K562 (cell line): ENCODE results near the gene ERCC4. TPM values are rescaled to one million over a fixed set of nuclear protein-coding genes. Genes with fewer than 3 reads are reported as not detected.

Experiments used
- ATAC-seq: fragments of 200-7000 bp; cut with Tn5 transposase; 3 replicates; pipeline ENCODE4 v1.9.1; 2020; ENCODE audit warnings: moderate library complexity
- BruUV-seq: library from RNA; stranded (reverse); fragments of 400-500 nt; replicated peaks from 2 replicates; lab custom pipeline; 2021; lab: Mats Ljungman, UMichigan
- CTCF ChIA-PET: fragments of 300-600 bp; formaldehyde crosslinking; extraction: SDS; loops from one replicate; lab custom pipeline; 2021; ENCODE audit warnings: low intra/inter-chr PET ratio; lab: Yijun Ruan, JAX
- POLR2A ChIA-PET: fragments of 300-600, 350-650 bp; sonication (Branson Sonifier 250); formaldehyde crosslinking; extraction: SDS; loops from one replicate; lab custom pipeline; 2021; ENCODE audit warnings: antibody characterized with exemption, inconsistent platforms; lab: Yijun Ruan, JAX
- DNase-seq, 4 experiments: peaks; one replicate each; pipeline versions ENCODE4 v3.0.0 to v3.0.0-alpha.2; 2011 to 2018; ENCODE audit warnings: low spot score in 3 of 4, mixed read lengths in 3 of 4; ENCODE audit errors: extremely low read depth in 1 of 4
- FAIRE-seq: peaks from 2 replicates; lab custom pipeline; 2011; peaks lifted over from hg19 to GRCh38; lab: Jason Lieb, UNC
- H2AFZ ChIP-seq: 2 replicates; pipeline ENCODE4 v1.6.0; 2011; ENCODE audit warnings: low read depth, low read length, control low read depth, inconsistent platforms
- H3K27ac ChIP-seq: fragments of 200-600 bp; 3 replicates; pipeline ENCODE4 v1.8.0; 2011; ENCODE audit warnings: low read depth, mild to moderate bottlenecking, control low read depth, inconsistent platforms, low read length, moderate library complexity, mixed read lengths; ENCODE audit errors: extremely low read depth
- H3K27me3 ChIP-seq, 2 experiments: fragments of 300-600 bp in 1 of 2; 2 replicates in 1 of 2; 3 replicates in 1 of 2; pipeline versions ENCODE4 v1.6.0 to v1.8.0; 2011; ENCODE audit warnings: inconsistent platforms in 2 of 2, low read length in 2 of 2, mild to moderate bottlenecking in 1 of 2, mixed read lengths in 1 of 2, moderate library complexity in 1 of 2; ENCODE audit not compliant: control insufficient read depth in 2 of 2, insufficient read depth in 2 of 2
- H3K36me3 ChIP-seq: fragments of 300-600 bp; 3 replicates; pipeline ENCODE4 v1.8.0; 2011; ENCODE audit warnings: mild to moderate bottlenecking, low read length, inconsistent platforms; ENCODE audit not compliant: control insufficient read depth, insufficient read depth
- H3K4me1 ChIP-seq, 2 experiments: fragments of 200-600 bp in 1 of 2; replicated peaks in 1 of 2; 2 replicates in 1 of 2; 3 replicates in 1 of 2; pipeline versions ENCODE4 v1.5.1 to v1.8.0; 2011; ENCODE audit warnings: inconsistent platforms in 2 of 2, low read length in 2 of 2, mild to moderate bottlenecking in 1 of 2, mixed read lengths in 1 of 2, moderate library complexity in 1 of 2; ENCODE audit not compliant: control insufficient read depth in 2 of 2, insufficient read depth in 2 of 2
- H3K4me2 ChIP-seq: 2 replicates; pipeline ENCODE4 v1.6.1; 2011; ENCODE audit warnings: low read length, control low read depth, inconsistent platforms, mixed read lengths; ENCODE audit not compliant: insufficient read depth
- H3K4me3 ChIP-seq: fragments of 200-600 bp; sonication (generic), shearing (Covaris generic); 2 replicates; pipeline ENCODE4 v1.5.1; 2016; ENCODE audit warnings: control low read depth, inconsistent platforms
- H3K79me2 ChIP-seq: fragments of 200-600 bp; 3 replicates; pipeline ENCODE4 v1.8.0; 2011; ENCODE audit warnings: low read length, inconsistent platforms; ENCODE audit not compliant: control insufficient read depth, insufficient read depth
- H3K9ac ChIP-seq, 2 experiments: 2 replicates each; pipeline versions ENCODE4 v1.6.0 to v1.6.1; 2011; ENCODE audit warnings: low read depth in 2 of 2, low read length in 2 of 2, control low read depth in 1 of 2, inconsistent platforms in 1 of 2, mild to moderate bottlenecking in 1 of 2, mixed read lengths in 1 of 2; ENCODE audit not compliant: insufficient read depth in 1 of 2
- H3K9me1 ChIP-seq: one replicate; pipeline ENCODE4 v1.6.0; 2011; ENCODE audit warnings: inconsistent platforms, mild to moderate bottlenecking, low read length, moderate library complexity; ENCODE audit not compliant: control insufficient read depth, insufficient read depth
- H3K9me3 ChIP-seq: replicated peaks from 2 replicates; pipeline ENCODE4 v1.5.1; 2011; ENCODE audit warnings: low read depth, low read length, inconsistent platforms; ENCODE audit not compliant: control insufficient read depth, insufficient read depth
- H4K20me1 ChIP-seq: replicated peaks from 2 replicates; pipeline ENCODE4 v1.6.1; 2011; ENCODE audit warnings: low read length, inconsistent platforms, mixed read lengths; ENCODE audit not compliant: control insufficient read depth, insufficient read depth
- CBX5 ChIP-seq: IDR thresholded peaks from 2 replicates; pipeline ENCODE4 v1.6.1; 2014; ENCODE audit warnings: low read depth, borderline replicate concordance
- E2F1 ChIP-seq: sonication (generic); formaldehyde crosslinking; IDR thresholded peaks from 2 replicates; pipeline ENCODE4 v1.8.1; 2023; ENCODE audit warnings: mild to moderate bottlenecking, missing genetic modification reagents, moderate library complexity
- KLF10 ChIP-seq: fragments of 250-450 bp; sonication (Bioruptor Pico); IDR thresholded peaks from 2 replicates; pipeline ENCODE4 v1.6.1; 2021; ENCODE audit warnings: matching md5 sums
- MAFG ChIP-seq: fragments of 450-650 bp; conservative IDR thresholded peaks from 2 replicates; pipeline ENCODE4 v1.6.1; 2016; ENCODE audit warnings: missing genetic modification characterization, missing compliant biosample characterization
- MTF1 ChIP-seq: fragments of 250-450 bp; sonication (Bioruptor Pico); IDR thresholded peaks from 2 replicates; pipeline ENCODE4 v1.9.0; 2021; ENCODE audit warnings: moderate library complexity, mild to moderate bottlenecking, inconsistent platforms, borderline replicate concordance
- NR2C1 ChIP-seq, 2 experiments: fragments of 450-650 bp; IDR thresholded peaks; 2 replicates each; pipeline ENCODE4 v1.6.1; 2017; ENCODE audit warnings: mild to moderate bottlenecking in 2 of 2, antibody characterized with exemption in 1 of 2, inconsistent platforms in 1 of 2, missing compliant biosample characterization in 1 of 2, missing genetic modification characterization in 1 of 2
- PTRF ChIP-seq: fragments of 450-650 bp; IDR thresholded peaks from 2 replicates; pipeline ENCODE4 v1.6.1; 2016; ENCODE audit warnings: mild to moderate bottlenecking, missing genetic modification characterization, missing compliant biosample characterization
- U2AF2 ChIP-seq: fragments of 200-400 bp; formaldehyde crosslinking; optimal IDR thresholded peaks from 2 replicates; pipeline ENCODE3; 2017; ENCODE audit warnings: low read depth, mild to moderate bottlenecking, low read length
- ZNF395 ChIP-seq: fragments of 200-800 bp; sonication (Bioruptor generic); IDR thresholded peaks from 2 replicates; pipeline ENCODE4 v1.6.1; 2017; ENCODE audit warnings: missing genetic modification characterization, missing compliant biosample characterization
- WGBS: fragments of 100-300 bp; shearing (Covaris generic); methylation state at CpG from one replicate; pipeline ENCODE4 v1.1.6; 2016; ENCODE audit warnings: low coverage, mixed read lengths; ENCODE audit not compliant: insufficient coverage; ENCODE audit errors: missing lambda C conversion rate; 5-methylcytosine and 5-hydroxymethylcytosine counted together
- in situ Hi-C: fragments of 300-500 bp; cut with MboI; formaldehyde crosslinking; loops from 4 replicates; pipeline ENCODE4 v1.15.0; 2018; ENCODE audit warnings: inconsistent platforms, mixed read lengths
- intact Hi-C: fragments of 100-400 bp; cut with micrococcal nuclease; formaldehyde crosslinking; loops from 2 replicates; pipeline ENCODE4 v1.14.2; 2022
- polyA plus RNA-seq, 8 experiments: library from polyadenylated mRNA; depleted of rRNA in 4 of 8; stranded (reverse) in 5 of 8; unstranded in 3 of 8; fragments of >200 nt; fragmentation: Nextera tagmentation in 2 of 8; fragmentation: Illumina TruSeq in 1 of 8; extraction: Ambion mirVana in 2 of 8; extraction: Trizol in 1 of 8; gene quantifications; 2 replicates each; pipeline versions ENCODE4 v1.2.1 to v1.2.3, GENCODE V29; 2011 to 2014; ENCODE audit warnings: inconsistent platforms in 1 of 8, missing spikeins in 1 of 8
- total RNA-seq, 7 experiments: library from RNA; depleted of rRNA in 6 of 7; stranded (reverse); fragments of >200 nt in 6 of 7; fragmentation: Illumina TruSeq in 2 of 7; extraction: Trizol in 2 of 7; gene quantifications; 2 replicates each; pipeline versions ENCODE4 v1.2.1 to v1.2.3, GENCODE V29; 2011 to 2021; ENCODE audit warnings: low replicate concordance in 1 of 7

The ERCC4 gene
- total and polyA plus RNA-seq, 9 of the 15 experiments (the other 6 are each of a cell fraction or from before 2014, with no cell fraction given), result 3.7 to 10.5 (median 6.0) TPM

GRCh38 chr16:13895516-13895915, 24.4 kb upstream of the ERCC4 start:
- no peak overlapping the region for H3K9ac ChIP-seq
- no peaks in the 10 kb centered on the region for H3K79me2 ChIP-seq
- 0 out of 2 replicates have a peak, but pooled peaks cover 2% of the 10 kb centered on the region for H3K9me3 ChIP-seq
- 0% methylated on average over 1 of the region's 1 CpG for WGBS
- H3K27me3 ChIP-seq, result peaks cover 0 to 2% of the 10 kb centered on the region in 2 experiments; a peak in 1 of 5 replicates
- no peaks in the 10 kb centered on the region for H3K36me3 ChIP-seq
- in situ Hi-C loops (no loop called here), intact Hi-C loops (no loop called here)
- no peaks in the 10 kb centered on the region for H4K20me1 ChIP-seq
- no peak overlapping the region for H2AFZ ChIP-seq
- H3K4me3 ChIP-seq, result no peak overlapping the region
- no peak for TF ChIP-seq MAFG
- no peak for TF ChIP-seq U2AF2
- TF ChIP-seq MTF1, result no peak
- TF ChIP-seq PTRF (tag), result no peak
- TF ChIP-seq KLF10 (CRISPR knock-in tag), result no peak
- TF ChIP-seq CBX5, result no peak
- TF ChIP-seq NR2C1 (IDR thresholded peaks at IDR 0.05), result no peak
- TF ChIP-seq NR2C1 (tag; IDR thresholded peaks at IDR 0.05), result no peak
- TF ChIP-seq E2F1 (CRISPR knock-in tag), result no peak
- no peak for TF ChIP-seq ZNF395 (CRISPR knock-in tag)
- no peak for FAIRE-seq
- DNase-seq, result no peak
- no peak overlapping the region for H3K27ac ChIP-seq
- H3K4me2 ChIP-seq, result no peak overlapping the region
- BruUV-seq, result no TSS peak
- ChIA-PET CTCF (no interaction called here), POLR2A (no interaction called here)
- no peak for ATAC-seq
- no peaks in the 10 kb centered on the region for H3K9me1 ChIP-seq
- no peaks in the 10 kb centered on the region for H3K4me1 ChIP-seq
